ENCODE results near the gene PNPLA1.

Gene PNPLA1, protein sequence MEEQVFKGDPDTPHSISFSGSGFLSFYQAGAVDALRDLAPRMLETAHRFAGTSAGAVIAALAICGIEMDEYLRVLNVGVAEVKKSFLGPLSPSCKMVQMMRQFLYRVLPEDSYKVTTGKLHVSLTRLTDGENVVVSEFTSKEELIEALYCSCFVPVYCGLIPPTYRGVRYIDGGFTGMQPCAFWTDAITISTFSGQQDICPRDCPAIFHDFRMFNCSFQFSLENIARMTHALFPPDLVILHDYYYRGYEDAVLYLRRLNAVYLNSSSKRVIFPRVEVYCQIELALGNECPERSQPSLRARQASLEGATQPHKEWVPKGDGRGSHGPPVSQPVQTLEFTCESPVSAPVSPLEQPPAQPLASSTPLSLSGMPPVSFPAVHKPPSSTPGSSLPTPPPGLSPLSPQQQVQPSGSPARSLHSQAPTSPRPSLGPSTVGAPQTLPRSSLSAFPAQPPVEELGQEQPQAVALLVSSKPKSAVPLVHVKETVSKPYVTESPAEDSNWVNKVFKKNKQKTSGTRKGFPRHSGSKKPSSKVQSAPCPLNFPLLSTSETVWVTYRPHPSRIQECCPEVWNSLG

DNA sequence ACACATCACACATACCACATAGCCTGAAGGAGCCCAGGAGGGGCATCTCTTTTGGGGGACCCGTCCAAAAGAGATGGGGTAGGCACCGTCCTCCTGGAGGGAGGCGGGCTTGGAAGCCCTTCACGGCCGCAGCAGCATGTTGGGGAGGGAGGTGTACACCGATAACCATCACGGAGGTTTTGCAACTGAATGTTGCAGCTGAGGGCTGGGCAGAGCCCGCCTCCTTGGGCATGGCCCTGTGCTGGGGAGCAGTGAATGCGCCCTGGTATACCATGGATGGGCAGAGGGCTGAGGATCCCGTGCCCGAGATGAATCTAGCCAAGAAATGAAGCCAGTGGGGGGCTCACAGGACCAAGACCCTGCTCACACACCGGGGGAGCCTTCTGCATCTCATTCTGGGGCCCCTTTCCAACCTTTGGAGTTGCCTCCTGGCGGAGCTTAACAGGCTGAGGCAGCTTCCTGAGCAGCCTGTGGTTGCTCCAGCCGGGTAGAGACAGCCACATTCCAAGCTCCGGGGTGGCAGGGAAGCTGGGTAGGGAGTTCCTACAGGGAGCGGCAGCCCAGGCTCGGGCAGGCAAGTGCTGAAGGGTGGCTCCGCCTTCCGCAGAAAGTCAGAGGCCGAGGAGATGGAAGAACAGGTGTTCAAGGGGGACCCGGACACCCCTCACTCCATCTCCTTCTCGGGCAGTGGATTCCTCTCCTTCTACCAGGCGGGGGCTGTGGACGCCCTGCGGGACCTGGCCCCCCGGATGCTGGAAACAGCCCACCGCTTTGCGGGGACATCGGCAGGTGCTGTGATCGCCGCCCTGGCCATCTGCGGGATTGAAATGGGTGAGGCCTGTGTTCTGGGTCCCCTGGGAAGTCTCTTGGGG is at the start of gene PNPLA1:
PNPLA1 (plus strand) TSS at position 227 of the 872 bp plus-strand sequence; CDS start at position 627, 400 bp downstream.
- FAIRE-seq = no peak

DNA sequence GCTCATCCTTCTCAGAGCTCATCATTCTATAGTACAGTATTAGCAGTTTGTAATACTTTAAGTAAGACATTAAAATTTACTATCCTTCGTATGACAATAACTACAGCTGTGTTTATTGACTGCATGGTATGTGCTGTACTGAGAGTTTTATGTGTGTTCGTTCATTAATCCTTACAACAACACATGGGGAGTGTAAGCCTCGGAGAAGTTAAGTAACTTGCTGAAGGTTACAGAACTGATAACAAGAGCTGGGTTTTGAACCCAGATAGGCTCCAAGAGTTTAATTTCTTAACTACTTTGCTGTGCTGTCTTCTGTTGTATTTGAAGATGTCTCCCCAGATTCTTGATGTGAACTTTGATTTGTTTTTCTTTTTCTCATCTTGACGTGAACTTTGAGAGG is 49.6 kb upstream of the PNPLA1 start:
- no peak for FAIRE-seq

DNA sequence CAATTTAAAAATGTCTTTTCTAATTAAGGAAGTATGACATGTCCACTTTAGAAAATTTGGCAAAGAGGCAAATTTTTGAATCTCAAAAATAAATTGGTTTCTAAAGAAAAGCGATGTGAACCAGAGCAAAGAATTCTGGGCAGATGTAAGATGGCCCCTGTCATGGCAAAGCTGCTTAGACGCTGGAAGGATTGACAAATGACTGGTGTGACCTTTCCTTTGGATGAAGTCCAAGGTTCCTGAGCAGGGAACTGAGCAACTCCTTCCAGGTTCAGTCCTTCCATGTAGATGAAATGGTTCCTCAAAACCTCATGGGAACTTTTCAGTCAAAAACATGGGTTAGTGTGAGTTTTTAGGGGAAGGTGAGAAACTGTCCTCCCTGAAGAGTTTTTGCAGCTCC is 48.2 kb upstream of the PNPLA1 start:
- FAIRE-seq = no peak

DNA sequence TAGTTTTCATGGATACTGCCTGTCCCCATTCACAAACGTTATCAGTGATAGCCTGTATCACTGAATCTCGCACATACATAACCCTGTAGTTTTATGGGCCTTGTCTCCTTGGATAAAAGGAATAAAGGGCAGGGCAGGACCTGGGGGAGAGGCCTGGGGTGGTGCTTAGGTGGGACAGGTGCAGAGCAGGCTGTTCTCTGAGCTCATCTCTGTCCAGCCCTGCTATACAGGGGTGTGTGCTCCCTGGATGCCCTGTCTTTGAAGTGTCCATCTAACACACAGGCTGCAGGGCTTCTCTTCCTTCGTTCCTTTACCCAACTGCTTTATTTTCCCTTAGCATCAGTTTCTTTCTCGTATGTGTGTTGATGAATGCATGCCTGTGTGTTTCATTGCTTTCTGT is 46.9 kb upstream of the PNPLA1 start:
- FAIRE-seq = no peak

DNA sequence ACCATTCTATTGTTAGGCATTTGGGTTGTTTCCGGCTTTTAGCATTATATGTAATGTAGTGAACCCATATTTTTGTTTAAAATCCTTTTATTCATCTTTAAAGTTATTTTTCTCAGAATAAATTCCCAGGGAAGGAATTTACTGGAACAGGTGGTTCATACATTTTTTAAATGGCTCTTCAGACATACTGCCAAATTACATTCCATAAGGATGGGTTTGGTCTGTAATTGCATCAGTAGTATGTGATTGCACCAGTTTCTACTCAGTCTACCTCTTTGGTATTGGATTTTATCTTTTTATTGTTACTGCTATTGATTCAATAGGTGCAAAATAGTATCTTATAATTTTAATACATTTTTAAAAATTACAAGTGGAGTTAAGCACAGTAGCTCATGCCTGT is 46.2 kb upstream of the PNPLA1 start:
- FAIRE-seq = no peak

DNA sequence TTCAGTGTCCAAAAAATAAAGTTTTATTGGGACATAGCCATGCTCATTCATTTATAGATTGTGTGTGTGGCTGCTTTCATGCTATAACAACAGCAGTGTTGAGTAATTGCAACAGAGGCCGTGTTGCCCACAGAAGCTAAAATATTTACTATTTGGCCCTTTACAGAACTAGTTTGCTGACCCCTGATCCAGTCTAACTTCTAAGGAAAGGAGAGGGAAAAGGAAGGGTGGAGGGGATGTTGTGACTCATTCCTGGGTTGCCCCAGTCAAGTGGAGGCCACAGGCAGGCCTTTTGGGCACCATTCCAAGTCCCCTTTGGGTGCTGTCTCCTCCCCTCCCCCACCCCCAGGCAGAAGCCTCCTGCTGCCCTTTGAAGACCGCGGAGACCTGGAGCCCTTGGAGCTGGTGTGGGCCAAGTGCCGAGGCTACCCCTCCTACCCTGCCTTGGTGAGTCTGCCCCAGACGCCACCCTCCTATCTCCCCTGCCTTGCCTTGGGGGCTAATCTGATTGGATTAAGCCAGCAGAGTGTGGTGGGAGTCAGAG is 44.9 kb upstream of the PNPLA1 start:
- no peak for FAIRE-seq

DNA sequence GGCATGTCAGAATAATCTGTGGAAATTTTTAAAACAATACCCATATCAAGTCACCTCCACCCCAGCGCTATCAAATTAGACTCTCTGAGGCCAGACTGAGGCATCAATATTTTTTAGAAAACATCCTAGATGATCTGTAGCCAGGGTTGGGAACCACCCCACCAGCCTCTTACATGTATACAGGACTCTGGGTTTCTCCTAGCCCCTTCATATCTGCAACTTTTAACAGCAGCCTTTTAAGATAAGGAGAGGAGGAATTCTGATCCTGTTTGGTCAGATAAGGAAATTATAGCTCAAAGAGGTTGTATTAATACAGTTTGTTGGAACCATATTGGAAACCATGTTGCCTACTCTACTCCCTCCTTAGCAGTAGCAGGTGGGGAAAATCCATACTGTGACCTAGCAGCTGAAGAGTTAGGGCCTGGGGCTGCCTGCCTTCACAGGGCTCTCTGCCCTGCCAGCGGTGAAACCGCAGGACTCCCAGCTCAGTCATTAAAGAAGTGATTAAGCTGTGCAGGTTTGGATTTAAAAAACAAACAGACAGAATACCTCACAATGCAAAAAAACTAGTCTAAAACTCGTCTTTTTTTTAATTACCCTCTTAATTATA is 43.3 kb upstream of the PNPLA1 start:
- no peak for FAIRE-seq

DNA sequence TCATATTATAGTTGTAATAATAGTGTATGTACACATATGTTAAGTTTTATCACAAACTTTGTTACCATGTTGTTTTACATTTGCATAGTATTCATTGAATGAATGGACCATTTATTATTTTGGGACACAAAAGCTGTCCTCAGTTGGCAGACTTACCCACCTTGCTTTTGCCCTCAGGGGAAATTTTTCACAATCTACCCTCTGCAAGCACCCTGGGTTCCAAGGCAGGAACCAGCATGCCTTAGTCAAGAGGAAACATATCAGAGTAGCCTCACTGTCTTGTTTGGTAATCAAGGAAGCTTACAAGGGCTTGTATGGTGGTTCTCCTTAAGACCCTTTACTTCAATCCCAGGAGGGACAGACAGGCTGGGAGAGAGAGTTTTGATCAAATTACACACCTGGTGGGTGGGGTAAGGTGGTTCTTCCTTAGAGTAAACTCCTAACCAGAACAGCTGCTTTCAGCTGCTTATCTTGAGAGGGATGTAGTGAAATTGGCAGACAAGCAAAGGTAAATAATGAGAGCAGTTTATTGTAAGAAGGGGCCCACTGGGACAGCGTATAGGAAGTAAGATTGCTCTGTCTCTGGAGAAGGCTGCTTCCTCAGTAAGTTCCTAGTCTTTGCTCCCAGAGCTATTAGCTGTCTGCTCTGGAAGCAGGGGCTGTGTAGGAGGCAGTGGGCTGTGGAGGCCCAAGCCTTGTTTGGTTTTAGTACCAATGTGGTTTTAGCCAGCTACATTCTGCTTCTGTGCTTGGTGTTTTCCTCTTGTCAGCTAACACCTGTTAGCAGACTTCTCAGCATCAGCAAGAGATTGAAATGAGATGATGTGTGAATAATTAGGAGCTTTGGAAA is 42.3 kb upstream of the PNPLA1 start:
- FAIRE-seq = no peak

DNA sequence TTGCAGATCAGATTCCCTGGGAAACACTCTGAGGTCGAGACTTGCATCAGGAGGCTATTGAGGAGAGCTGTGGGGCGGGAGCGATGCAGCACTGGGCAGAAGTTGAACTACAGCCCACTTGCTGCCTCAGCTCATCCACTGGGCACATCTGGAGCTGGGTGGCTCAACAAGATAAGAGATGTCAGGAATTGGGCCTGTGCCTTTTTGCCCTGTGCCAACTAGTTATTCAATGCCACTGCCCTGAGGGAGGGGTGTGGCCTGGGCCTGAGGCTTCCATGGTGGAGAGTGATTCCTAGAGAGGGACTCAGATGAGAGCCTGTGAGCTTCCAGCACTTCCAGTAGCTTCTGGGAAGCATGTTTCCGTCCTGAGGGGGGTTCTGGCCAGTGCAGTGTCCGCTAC is 40.6 kb upstream of the PNPLA1 start:
- FAIRE-seq = no peak

DNA sequence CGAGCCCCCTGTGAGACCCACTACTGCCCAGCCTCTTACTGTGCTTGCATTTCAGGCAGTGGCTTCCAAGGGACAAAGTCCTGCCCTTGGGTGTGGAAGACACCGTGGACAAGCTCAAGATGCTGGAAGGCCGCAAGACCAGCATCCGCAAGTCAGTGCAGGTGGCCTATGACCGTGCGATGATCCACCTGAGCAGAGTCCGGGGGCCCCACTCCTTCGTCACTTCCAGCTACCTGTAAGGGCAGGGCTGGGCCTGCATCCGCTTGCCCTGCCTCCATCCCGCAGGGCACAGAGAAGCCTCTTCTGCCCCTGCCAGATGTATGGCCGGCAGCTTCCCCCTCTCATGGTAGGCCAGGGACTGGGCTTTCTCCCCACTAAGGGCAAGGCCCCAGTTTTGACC is 39.5 kb upstream of the PNPLA1 start:
- FAIRE-seq = no peak

DNA sequence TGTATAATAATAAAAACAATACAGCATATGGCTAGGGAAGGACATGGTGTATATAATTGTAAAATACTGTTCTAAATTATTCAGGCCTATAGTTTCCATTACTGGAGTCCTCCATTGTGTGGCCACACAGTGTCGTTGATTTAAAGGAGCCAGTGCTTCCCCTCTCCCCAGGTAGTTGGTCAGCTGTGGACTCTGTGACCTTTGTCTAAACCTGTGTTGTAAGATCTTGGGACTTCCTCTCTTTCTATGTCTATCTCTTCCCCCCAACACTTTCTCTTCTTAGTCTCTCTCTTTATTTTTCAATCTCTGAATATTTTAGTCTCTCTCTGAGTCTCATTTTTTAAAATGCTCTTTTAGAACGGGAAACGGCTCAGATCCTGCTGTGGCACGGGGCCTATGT is 37.7 kb upstream of the PNPLA1 start:
- FAIRE-seq = no peak

DNA sequence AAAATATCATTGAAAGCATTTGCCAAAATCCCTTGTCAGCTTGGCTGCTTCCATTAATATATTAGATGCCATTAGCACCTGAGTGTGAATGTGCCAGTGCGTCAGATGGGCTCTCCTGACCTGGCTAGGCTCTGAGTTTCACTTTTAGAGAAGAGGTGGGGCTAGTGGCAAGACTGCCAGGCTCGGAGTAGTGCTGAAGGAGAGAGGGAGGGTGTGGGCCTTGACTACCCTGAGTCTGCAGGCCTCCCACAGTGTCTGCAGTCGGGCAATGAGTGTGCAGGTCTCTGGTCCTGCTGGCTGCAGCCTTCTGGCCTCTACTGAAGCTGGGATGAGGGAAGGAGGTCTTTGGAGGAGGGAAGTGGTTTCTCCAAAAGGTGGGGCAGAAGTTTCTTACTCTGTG is 34.6 kb upstream of the PNPLA1 start:
- no peak for FAIRE-seq

DNA sequence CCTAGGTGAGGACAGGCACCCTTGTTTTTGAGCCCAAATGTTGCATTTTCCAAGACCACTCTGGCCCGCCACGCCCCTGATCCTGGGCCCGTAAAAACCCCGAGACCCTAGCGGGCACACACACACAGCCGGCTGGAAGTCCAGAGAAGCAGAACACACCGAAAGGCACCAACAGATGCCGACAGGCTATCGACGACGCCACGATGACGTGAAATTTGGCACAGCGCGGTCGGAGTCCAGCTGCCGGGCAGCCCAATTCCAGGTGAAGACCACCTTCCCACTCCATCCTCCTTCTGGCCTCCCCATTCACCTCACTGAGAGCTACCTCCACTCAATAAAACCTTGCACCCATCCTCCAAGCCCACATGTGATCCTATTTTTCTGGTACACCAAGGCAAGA is 34.0 kb upstream of the PNPLA1 start:
- FAIRE-seq = no peak

DNA sequence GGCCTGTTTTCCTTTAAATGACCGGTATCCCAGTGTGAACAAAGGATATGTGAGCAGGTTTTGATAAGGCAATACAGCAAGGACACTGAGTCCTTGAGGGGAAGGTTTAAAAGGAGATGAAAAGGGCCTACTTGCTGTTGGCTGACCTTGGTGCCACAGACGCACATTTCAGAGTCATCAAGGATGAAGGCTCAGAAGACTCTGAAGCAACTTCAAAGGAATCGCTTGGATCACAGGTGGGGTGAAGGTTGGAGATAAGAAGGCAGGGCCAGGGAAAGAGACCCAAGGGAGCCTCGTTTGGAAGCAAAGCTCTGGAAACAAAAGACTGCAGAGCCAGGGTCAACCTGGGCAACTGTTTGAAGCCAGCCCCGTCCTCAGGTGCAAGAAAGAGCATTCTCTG is 30.1 kb upstream of the PNPLA1 start:
- no peak for FAIRE-seq

DNA sequence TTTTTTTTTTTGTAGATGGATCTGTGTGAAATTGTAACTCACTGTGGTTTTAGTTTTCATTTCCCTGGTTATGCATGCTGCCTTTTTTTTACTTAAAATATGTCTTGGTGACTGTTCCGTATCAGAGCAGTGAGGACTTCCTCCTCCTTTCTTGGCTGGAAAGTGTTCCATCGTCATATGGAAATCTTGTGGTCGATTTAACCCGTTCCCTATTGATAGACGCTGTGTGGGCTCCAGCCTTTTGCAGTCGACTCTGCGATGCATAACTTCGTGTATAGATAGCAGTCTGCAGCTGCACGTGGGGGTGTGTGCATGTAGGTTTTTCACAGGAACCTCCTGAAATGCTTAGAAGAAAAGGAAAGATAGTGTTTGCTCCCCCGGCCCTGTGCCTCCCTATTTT is 28.1 kb upstream of the PNPLA1 start:
- no peak for FAIRE-seq

DNA sequence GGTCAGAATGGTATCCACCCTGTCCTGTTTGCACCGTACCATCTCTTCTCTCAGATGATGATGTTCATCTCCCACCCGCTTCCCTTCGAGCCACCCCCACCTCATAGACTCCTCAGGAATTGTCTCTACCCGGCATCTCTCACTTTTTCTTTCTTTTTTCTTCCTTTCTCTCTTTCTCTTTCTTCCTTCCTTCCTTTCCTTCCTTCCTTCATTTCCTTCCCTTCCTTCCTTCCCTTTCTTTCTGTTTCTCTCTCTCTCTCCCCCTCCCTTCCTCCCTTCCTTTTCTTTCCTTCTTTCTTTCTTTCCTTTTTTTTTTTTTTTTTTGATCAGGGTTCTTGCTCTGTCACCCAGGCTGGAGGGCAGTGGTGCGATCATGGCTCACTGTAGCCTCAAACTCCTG is 27.7 kb upstream of the PNPLA1 start:
- FAIRE-seq = no peak

DNA sequence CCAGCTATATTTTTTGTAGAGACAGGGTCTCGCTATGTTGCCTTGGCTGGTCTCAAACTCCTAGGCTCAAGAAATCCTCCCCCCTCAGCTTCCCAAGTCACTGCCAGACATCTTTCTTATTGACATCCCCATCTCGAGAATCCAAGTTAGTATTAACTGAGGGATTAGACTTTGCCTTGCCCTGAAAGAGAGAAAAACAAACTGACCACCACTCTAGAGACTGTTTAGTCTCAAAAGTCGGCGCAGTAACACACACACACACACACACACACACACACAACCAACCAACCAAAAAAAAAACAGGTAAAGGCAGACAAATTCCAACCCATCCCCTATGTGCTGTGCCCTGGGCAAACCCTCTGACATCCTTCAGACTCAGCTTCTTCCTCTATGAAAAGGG is 27.2 kb upstream of the PNPLA1 start:
- no peak for FAIRE-seq

DNA sequence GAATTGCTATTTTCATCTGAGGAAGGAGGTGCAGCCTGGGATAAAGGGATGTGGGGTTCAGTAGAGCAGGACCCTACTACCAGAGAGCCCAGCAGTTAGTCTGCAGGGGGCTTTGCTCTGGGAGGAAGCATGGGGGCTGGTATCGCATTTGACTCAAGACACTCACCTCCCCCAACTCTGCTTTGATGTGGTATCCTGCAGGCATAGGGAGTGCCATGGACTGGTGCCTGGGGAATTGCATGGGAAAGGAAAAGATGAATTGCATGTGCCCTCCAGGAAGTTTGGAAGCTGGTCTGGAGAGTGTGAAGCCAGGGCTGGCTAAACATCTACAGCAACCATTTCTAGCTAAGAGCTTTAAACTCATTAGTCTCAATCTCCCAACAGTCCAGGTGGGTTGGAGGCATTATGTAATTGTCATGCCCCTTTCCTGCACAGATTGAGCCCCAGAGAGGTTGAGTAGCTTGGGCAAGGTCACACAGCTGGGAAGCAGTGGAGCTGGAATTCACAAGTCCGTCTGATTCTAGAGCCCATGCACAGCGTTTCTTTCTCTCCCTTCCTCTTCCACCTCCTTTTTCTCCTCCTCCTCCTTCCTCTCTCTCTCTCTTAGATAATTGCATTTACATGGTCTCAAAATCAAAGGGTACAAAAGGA is 26.2 kb upstream of the PNPLA1 start:
- FAIRE-seq = no peak

DNA sequence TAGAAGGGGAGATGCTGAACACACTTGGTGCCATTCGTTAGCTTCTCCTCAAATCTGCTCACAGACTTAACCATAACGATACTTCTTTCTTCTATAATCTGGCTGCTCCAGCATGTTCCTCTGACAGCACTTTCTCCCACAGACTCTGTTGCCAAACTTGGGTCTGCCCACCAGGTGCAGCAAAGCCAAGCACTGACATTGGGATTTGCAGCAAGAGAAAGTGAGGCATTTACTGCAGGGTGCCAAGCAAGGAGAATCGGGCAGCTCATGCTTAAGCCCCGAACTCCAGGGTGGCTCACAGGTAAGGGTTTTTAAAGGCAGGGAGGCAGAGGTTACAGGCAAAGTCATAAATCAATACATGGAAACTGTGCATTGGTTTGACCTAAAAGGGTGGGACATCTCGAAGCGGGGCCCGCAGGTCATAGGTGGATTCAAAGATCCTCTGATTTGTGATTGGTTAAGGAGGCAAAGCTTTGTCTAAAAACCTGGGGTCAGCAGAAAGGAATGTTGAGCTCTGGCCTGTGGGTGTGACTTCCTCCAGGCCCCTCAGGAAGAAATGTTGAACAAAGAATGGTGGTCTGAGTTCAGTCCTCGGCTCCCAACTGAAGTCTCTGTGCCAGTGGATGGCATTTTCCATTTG is 25.1 kb upstream of the PNPLA1 start:
- FAIRE-seq = no peak

DNA sequence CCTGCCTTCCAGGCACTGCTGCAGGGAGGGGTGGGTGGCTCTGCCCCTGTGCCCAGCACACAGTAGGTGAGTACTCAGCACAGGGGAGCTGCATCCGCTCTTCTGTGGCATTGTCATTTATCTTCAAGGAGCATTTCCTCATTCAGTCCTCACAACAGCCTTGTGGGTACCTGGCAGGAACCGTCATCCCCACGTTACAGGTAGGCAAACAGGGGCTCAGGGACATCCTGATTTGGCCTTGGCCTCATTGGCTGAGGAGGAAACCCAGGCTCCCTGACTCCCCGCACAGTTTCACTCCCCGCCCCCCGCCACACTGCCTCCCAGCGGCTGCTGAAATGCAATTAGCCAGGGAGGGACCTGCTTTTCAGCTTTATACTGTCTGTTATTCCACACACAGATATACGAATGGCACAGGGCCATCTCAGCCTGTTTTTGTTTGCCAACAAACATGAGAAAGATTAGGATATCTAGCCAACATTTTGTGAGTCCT is 24.2 kb upstream of the PNPLA1 start:
- no peak for FAIRE-seq

Measured in islet of Langerhans (tissue), 1 donor.